WI38 (cell line): ENCODE measurements around the gene ADAMTS6.

Source experiments
- H3K4me3 ChIP-seq: 2 replicates; pipeline ENCODE4 v1.5.1; 2011; ENCODE audit warnings: low read depth, mild to moderate bottlenecking, control low read depth, low read length
- TF ChIP-seq, protein P1 (sequence below): IDR thresholded peaks from 2 replicates; pipeline ENCODE4 v1.5.1; 2012; ENCODE audit warnings: low read depth, mild to moderate bottlenecking, control low read depth, low read length

Gene ADAMTS6

GRCh38 chr5:65142016-65142415, 339.7 kb downstream of the ADAMTS6 start:
- H3K4me3 ChIP-seq: no peak overlapping the region
- TF ChIP-seq, protein P1, sequence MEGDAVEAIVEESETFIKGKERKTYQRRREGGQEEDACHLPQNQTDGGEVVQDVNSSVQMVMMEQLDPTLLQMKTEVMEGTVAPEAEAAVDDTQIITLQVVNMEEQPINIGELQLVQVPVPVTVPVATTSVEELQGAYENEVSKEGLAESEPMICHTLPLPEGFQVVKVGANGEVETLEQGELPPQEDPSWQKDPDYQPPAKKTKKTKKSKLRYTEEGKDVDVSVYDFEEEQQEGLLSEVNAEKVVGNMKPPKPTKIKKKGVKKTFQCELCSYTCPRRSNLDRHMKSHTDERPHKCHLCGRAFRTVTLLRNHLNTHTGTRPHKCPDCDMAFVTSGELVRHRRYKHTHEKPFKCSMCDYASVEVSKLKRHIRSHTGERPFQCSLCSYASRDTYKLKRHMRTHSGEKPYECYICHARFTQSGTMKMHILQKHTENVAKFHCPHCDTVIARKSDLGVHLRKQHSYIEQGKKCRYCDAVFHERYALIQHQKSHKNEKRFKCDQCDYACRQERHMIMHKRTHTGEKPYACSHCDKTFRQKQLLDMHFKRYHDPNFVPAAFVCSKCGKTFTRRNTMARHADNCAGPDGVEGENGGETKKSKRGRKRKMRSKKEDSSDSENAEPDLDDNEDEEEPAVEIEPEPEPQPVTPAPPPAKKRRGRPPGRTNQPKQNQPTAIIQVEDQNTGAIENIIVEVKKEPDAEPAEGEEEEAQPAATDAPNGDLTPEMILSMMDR: no peak

DNA sequence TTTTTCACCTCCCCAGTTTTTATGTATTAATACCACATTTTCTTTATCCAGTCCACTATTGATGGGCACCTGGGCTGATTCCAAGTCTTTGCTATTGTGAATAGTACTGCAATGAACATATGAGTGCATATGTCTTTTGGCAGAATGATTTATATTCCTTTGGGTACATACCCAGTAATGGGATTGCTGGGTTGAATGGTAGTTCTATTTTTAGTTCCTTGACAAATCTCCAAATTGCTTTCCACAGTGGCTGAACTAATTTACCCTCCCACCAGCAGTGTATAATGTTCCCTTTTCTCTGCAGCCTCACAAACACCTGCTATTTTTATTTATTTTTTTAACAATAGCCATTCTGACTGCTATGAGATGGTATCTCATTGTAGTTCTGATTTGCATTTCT, 340.2 kb downstream of the ADAMTS6 start:
- no peak overlapping the region for H3K4me3 ChIP-seq

DNA sequence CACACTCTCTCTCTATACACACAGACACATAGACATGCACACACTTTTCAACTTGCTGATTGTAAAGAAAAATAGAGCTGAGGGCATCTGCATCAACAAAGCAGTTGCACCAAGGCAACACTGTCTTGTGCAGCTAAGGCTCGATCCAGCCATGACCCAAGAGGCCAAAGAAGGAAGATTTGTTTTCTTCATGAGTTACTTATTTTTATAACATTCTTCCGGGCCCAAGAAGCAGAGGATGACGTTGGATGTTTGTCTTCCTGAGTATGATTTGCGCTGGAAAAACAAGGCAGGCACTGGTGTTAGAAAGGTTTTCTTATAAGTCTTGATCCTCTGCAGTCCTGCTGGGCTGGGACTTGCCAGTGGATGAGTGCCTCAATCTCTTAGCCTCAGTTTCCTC, 344.1 kb downstream of the ADAMTS6 start:
- TF ChIP-seq, protein P1: no peak
- no peak overlapping the region for H3K4me3 ChIP-seq

More for the DNA sequence above, 340.2 kb downstream of the ADAMTS6 start:
- TF ChIP-seq, protein P1: no peak

- no peak overlapping the region for H3K4me3 ChIP-seq
- TF ChIP-seq, protein P1: no peak
Observed at GRCh38 chr5:65133477-65134110, 348.1 kb downstream of the ADAMTS6 start.

GRCh38 chr5:65132386-65132785, 349.3 kb downstream of the ADAMTS6 start:
- H3K4me3 ChIP-seq: no peak overlapping the region
- TF ChIP-seq, protein P1: no peak

DNA sequence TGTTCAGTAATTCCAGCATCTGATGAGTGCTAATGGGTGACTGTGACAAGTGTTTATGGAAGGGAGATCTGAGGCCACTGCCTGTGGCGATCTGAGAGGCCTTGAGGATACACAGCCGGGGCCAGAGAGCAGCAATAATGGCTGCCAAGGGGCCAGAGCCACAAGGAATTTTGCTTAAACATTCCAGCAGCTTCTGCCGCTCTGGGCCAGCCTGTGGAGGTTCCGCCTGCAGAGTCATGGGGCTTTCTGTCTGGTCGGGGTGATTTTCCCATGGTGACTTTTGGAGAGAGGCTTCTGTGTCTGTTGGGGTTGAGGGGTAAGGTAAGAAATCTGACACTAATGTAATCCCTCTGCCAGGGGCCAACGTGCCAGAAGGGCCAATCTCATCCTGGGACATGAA, 353.5 kb downstream of the ADAMTS6 start:
- TF ChIP-seq, protein P1: no peak
- no peak overlapping the region for H3K4me3 ChIP-seq

DNA sequence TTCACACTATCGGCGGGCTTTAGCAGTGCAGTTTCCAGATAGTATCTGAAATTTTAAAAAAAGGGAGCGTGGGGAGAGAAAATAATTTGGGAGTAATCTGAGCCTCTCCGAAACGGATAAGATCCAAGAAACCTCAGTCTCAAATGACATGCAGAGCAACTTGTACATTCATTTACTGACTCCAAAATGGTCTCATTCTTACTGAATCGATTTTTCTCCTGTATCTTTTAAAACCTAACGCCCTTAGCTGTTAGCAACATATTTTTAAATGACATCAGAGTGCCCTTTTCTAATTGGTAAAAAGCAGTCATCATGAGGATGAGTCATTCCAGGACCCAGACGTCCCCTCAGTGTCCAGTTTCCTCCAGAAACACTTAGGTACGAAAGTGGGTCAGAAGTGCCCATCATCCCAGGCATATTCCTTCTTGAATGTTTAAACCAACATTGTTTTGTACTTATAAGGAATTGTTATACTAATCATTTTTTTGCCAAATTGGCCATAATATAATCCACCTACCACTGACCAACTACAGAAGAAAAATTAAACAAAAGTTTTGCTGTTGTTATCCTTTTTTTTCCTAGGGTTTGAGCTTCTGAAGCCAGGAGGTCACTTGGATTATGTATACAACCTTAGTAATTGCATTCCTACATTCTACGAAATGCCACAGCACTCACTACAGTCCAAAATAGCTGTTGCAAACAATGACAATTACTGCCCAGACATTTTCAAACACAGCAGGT, 354.4 kb downstream of the ADAMTS6 start:
- H3K4me3 ChIP-seq: no peak overlapping the region
- TF ChIP-seq, protein P1: no peak
